SK-N-SH (cell line): Measurements from ENCODE around the gene ICA1. TPM values are rescaled to one million over a fixed set of nuclear protein-coding genes. Genes with fewer than 3 reads are reported as not detected.

Experiments used
- CTCF ChIA-PET: fragments of 300-600, 350-600 bp; formaldehyde crosslinking; extraction: SDS; loops from one replicate; lab custom pipeline; 2021; lab: Yijun Ruan, JAX
- POLR2A ChIA-PET: fragments of 350-600 bp; sonication (Branson Sonifier 250); formaldehyde crosslinking; extraction: SDS; loops from one replicate; lab custom pipeline; 2020; ENCODE audit warnings: antibody characterized with exemption, inconsistent platforms; lab: Yijun Ruan, JAX
- DNase-seq: peaks from one replicate; pipeline ENCODE4 v3.0.0; 2012
- H2AFZ ChIP-seq: fragments of 200-600 bp; sonication (generic); 2 replicates; pipeline ENCODE4 v1.8.1; 2016; ENCODE audit warnings: antibody characterized with exemption, mild to moderate bottlenecking, low read depth
- H3F3A ChIP-seq: fragments of 200-600 bp; sonication (generic); replicated peaks from 2 replicates; pipeline ENCODE3; 2016; ENCODE audit warnings: antibody characterized with exemption, mild to moderate bottlenecking; ENCODE audit not compliant: insufficient read depth
- H3K27ac ChIP-seq, 2 experiments: fragments of 200-500 bp in 1 of 2; fragments of 200-600 bp in 1 of 2; sonication (Bioruptor generic) in 1 of 2; sonication (generic), shearing (Covaris generic) in 1 of 2; 2 replicates each; pipeline versions ENCODE4 v1.5.1 to v1.6.1; 2014 to 2016; ENCODE audit warnings: low read depth in 2 of 2, inconsistent platforms in 1 of 2, low read length in 1 of 2, mild to moderate bottlenecking in 1 of 2, mixed read lengths in 1 of 2
- H3K27me3 ChIP-seq: fragments of 200-600 bp; sonication (generic), shearing (Covaris generic); 2 replicates; pipeline ENCODE4 v1.6.1; 2016; ENCODE audit warnings: mixed run types; ENCODE audit not compliant: insufficient read depth
- H3K36me3 ChIP-seq, 2 experiments: fragments of 200-500 bp in 1 of 2; fragments of 200-600 bp in 1 of 2; sonication (Bioruptor generic) in 1 of 2; sonication (generic) in 1 of 2; replicated peaks in 1 of 2; 2 replicates each; pipeline versions ENCODE3 to v1.5.1; 2014 to 2016; ENCODE audit warnings: low read length in 1 of 2, mild to moderate bottlenecking in 1 of 2; ENCODE audit not compliant: insufficient read depth in 2 of 2, control insufficient read depth in 1 of 2
- H3K4me1 ChIP-seq, 2 experiments: fragments of 200-500 bp in 1 of 2; fragments of 200-600 bp in 1 of 2; sonication (Bioruptor generic) in 1 of 2; sonication (generic), shearing (Covaris generic) in 1 of 2; 2 replicates each; pipeline versions ENCODE4 v1.5.1 to v1.6.1; 2014 to 2016; ENCODE audit warnings: low read depth in 1 of 2, low read length in 1 of 2, mixed run types in 1 of 2; ENCODE audit not compliant: insufficient read depth in 2 of 2, control insufficient read depth in 1 of 2
- H3K4me2 ChIP-seq: fragments of 200-600 bp; sonication (generic), shearing (Covaris generic); 2 replicates; pipeline ENCODE4 v1.6.1; 2017; ENCODE audit warnings: mixed run types
- H3K4me3 ChIP-seq, 2 experiments: fragments of 200-500 bp in 1 of 2; fragments of 200-600 bp in 1 of 2; sonication (Bioruptor generic) in 1 of 2; sonication (generic), shearing (Covaris generic) in 1 of 2; 2 replicates each; pipeline versions ENCODE4 v1.5.1 to v1.8.1; 2014 to 2016; ENCODE audit warnings: low read depth in 2 of 2, inconsistent platforms in 1 of 2, low read length in 1 of 2, mild to moderate bottlenecking in 1 of 2, mixed read lengths in 1 of 2, moderate library complexity in 1 of 2
- H3K79me2 ChIP-seq: fragments of 200-600 bp; sonication (generic); 2 replicates; pipeline ENCODE4 v1.8.1; 2017; ENCODE audit warnings: mild to moderate bottlenecking; ENCODE audit not compliant: insufficient read depth
- H3K9ac ChIP-seq: fragments of 200-600 bp; sonication (generic); 2 replicates; pipeline ENCODE4 v1.6.1; 2017; ENCODE audit warnings: mixed run types
- H3K9me2 ChIP-seq: fragments of 200-600 bp; sonication (generic); 2 replicates; pipeline ENCODE4 v1.6.1; 2017; ENCODE audit warnings: mixed run types
- H3K9me3 ChIP-seq: fragments of 200-600 bp; sonication (generic); 2 replicates; pipeline ENCODE4 v1.6.1; 2017; ENCODE audit warnings: mixed run types, mild to moderate bottlenecking, moderate library complexity
- H4K20me1 ChIP-seq: fragments of 200-600 bp; sonication (generic); 2 replicates; pipeline ENCODE4 v1.6.1; 2017; ENCODE audit warnings: mild to moderate bottlenecking, mixed run types; ENCODE audit not compliant: insufficient read depth
- CHD2 ChIP-seq: fragments of 150-350 bp; IDR thresholded peaks from 2 replicates; pipeline ENCODE4 v1.6.1; 2018; ENCODE audit warnings: low read length; ENCODE audit not compliant: partially characterized antibody
- EP300 ChIP-seq, 2 experiments: IDR thresholded peaks; 2 replicates each; pipeline versions ENCODE4 v1.4.0 to v1.6.1; 2012; ENCODE audit warnings: borderline replicate concordance in 1 of 2, low read depth in 1 of 2, low read length in 1 of 2
- FOXJ3 ChIP-seq: sonication (generic); formaldehyde crosslinking; IDR thresholded peaks from 2 replicates; pipeline ENCODE4 v1.5.1; 2020; ENCODE audit warnings: mild to moderate bottlenecking, missing genetic modification reagents
- FOXM1 ChIP-seq: IDR thresholded peaks from 2 replicates; pipeline ENCODE4 v1.4.0; 2012; ENCODE audit warnings: low read depth, mild to moderate bottlenecking
- GATA2 ChIP-seq: sonication (generic); formaldehyde crosslinking; IDR thresholded peaks from 2 replicates; pipeline ENCODE4 v1.5.0; 2020; ENCODE audit warnings: mild to moderate bottlenecking, missing genetic modification reagents
- JUND ChIP-seq: IDR thresholded peaks from 2 replicates; pipeline ENCODE4 v1.4.0; 2012
- MAX ChIP-seq: IDR thresholded peaks from 2 replicates; pipeline ENCODE4 v1.4.0; 2012; ENCODE audit warnings: low read depth
- MXI1 ChIP-seq: IDR thresholded peaks from 2 replicates; pipeline ENCODE4 v1.6.1; 2012; ENCODE audit warnings: mild to moderate bottlenecking, low read depth, low read length, improper control_type of control experiment
- NRF1 ChIP-seq: IDR thresholded peaks from 2 replicates; pipeline ENCODE4 v1.6.1; 2012; ENCODE audit warnings: low read depth, mild to moderate bottlenecking, low read length
- PBX3 ChIP-seq: IDR thresholded peaks from 2 replicates; pipeline ENCODE4; 2012
- POLR2AphosphoS5 ChIP-seq: IDR thresholded peaks from 2 replicates; pipeline ENCODE4 v1.6.1; 2012; ENCODE audit warnings: low read depth, low read length
- RAD21 ChIP-seq: IDR thresholded peaks from 2 replicates; pipeline ENCODE4 v1.6.1; 2012; ENCODE audit warnings: mild to moderate bottlenecking, low read length
- RCOR1 ChIP-seq: fragments of 150-350 bp; IDR thresholded peaks from 2 replicates; pipeline ENCODE4 v1.6.1; 2017; ENCODE audit warnings: antibody characterized with exemption, low read length
- TAF1 ChIP-seq: IDR thresholded peaks from 2 replicates; pipeline ENCODE4 v1.6.1; 2012; ENCODE audit warnings: low read depth, mild to moderate bottlenecking, low read length, moderate library complexity, borderline replicate concordance
- TCF12 ChIP-seq: IDR thresholded peaks from 2 replicates; pipeline ENCODE4 v1.4.0; 2012
- TEAD4 ChIP-seq: IDR thresholded peaks from 2 replicates; pipeline ENCODE4 v1.4.0; 2012; ENCODE audit warnings: mild to moderate bottlenecking, borderline replicate concordance; ENCODE audit not compliant: insufficient read depth
- WGBS: methylation state at CpG from one replicate; pipeline ENCODE4 v1.1.6; 2017; ENCODE audit warnings: low lambda C conversion rate; 5-methylcytosine and 5-hydroxymethylcytosine counted together
- polyA plus RNA-seq, 3 experiments: library from polyadenylated mRNA; depleted of rRNA; stranded (reverse); fragments of >200 nt; gene quantifications; 2 replicates each; pipeline ENCODE4 v1.2.3, GENCODE V29; 2012

The ICA1 gene
- polyA plus RNA-seq, 1 of the 3 experiments (the other 2 are of a cell fraction) = 2.4 TPM

- Histone ChIP-seq H4K20me1 (no peaks in the 10 kb centered on the region), H3K79me2 (no peaks in the 10 kb centered on the region), H3K9me3 (no peaks in the 10 kb centered on the region), H2AFZ (no peak overlapping the region), H3K9ac (no peak overlapping the region), H3K4me3 (no peak overlapping the region), H3K4me1 (peaks cover 0 to 74% of the 10 kb centered on the region in 2 experiments; a peak in 2 of 4 replicates), H3K27ac (peak overlapping the region; percentile 5 to 100; a peak in 3 of 4 replicates), H3K27me3 (no peaks in the 10 kb centered on the region), H3K36me3 (peaks cover 0 to 23% of the 10 kb centered on the region in 2 experiments), H3F3A (no peaks in the 10 kb centered on the region), H3K4me2 (no peak overlapping the region), H3K9me2 (no peaks in the 10 kb centered on the region)
- TF ChIP-seq EP300 (IDR thresholded peaks at IDR 0.05; ENCODE audit: borderline replicate concordance in 1 of 2, low read depth in 1 of 2, low read length in 1 of 2) = peak; percentile 27 to 100; a peak in 2 of 4 replicates
- TF ChIP-seq RAD21 = peak; percentile 51
- TF ChIP-seq JUND = peak; percentile 25; the same call in 1 of the 2 replicates
- peak; percentile 93 for TF ChIP-seq RCOR1
- TF ChIP-seq MAX = no peak
- TF ChIP-seq TEAD4 = peak; percentile 62; the same call in 1 of the 2 replicates
- TF ChIP-seq PBX3 = no peak; the same call in 1 of the 2 replicates
- TF ChIP-seq CHD2 = peak; percentile 94
- TF ChIP-seq POLR2AphosphoS5 = peak; percentile 57; the same call in 1 of the 2 replicates
- TF ChIP-seq GATA2 (CRISPR knock-in tag) = peak; percentile 95
- no peak for TF ChIP-seq NRF1
- TF ChIP-seq TAF1 = no peak
- TF ChIP-seq MXI1 = peak; percentile 60; the same call in 1 of the 2 replicates
- TF ChIP-seq TCF12 = peak; percentile 58; the same call in 1 of the 2 replicates
- 0 out of 2 replicates have a peak, but pooled peaks have one; percentile 32 for TF ChIP-seq FOXM1
- TF ChIP-seq FOXJ3 (CRISPR knock-in tag) = peak; percentile 97
- WGBS = 30% methylated on average over 3 of the region's 3 CpGs
- CTCF ChIA-PET = interaction anchor here (0.7 to 10.3 kb wide), 13 partner anchors 11 to 617 kb away, joined by 3 to 83 read pairs (median 4); no protein-coding TSS in a partner anchor
- POLR2A ChIA-PET = interaction anchor here (0.6 to 6.6 kb wide), 13 partner anchors 9 to 589 kb away, joined by 3 to 229 read pairs (median 3); partner anchors contain the start of genes ICA1 and UMAD1
- peak; percentile 43 for DNase-seq
These were observed 32.0 kb downstream of the ICA1 start for GRCh38 chr7:8229927-8230326.
